Measurements from ENCODE around the gene RBMS3.

- TF ChIP-seq POLR2AphosphoS5 (IDR thresholded peaks at IDR 0.05; ENCODE audit: low read depth, low read length) = no peak
- TF ChIP-seq EP300 (IDR thresholded peaks at IDR 0.05; ENCODE audit: low read depth in 2 of 2, low read length in 2 of 2) = no peak
- no peak for TF ChIP-seq EP300 (CRISPR knock-in tag; IDR thresholded peaks at IDR 0.05; ENCODE audit: borderline replicate concordance)
- TF ChIP-seq ESRRA (CRISPR knock-in tag; IDR thresholded peaks at IDR 0.05; ENCODE audit: low read depth) = no peak
- TF ChIP-seq, protein P1, sequence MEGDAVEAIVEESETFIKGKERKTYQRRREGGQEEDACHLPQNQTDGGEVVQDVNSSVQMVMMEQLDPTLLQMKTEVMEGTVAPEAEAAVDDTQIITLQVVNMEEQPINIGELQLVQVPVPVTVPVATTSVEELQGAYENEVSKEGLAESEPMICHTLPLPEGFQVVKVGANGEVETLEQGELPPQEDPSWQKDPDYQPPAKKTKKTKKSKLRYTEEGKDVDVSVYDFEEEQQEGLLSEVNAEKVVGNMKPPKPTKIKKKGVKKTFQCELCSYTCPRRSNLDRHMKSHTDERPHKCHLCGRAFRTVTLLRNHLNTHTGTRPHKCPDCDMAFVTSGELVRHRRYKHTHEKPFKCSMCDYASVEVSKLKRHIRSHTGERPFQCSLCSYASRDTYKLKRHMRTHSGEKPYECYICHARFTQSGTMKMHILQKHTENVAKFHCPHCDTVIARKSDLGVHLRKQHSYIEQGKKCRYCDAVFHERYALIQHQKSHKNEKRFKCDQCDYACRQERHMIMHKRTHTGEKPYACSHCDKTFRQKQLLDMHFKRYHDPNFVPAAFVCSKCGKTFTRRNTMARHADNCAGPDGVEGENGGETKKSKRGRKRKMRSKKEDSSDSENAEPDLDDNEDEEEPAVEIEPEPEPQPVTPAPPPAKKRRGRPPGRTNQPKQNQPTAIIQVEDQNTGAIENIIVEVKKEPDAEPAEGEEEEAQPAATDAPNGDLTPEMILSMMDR (CRISPR knock-in tag; IDR thresholded peaks at IDR 0.05) = no peak
Observed at GRCh38 chr3:29511701-29512100, 230.8 kb downstream of the RBMS3 start.
